Activated CD8-positive, alpha-beta memory T cell treated with anti-CD3 and anti-CD28 coated beads for 1 hour (primary cell): ENCODE results near the gene MIS18BP1.
"Not testable (repeated sequence)": the region's sequence is repeated elsewhere in the genome, so short reads cannot be mapped to it uniquely, and the experiment has no call there.

ENCODE experiments used
- DNase-seq, 2 donors: peaks; one replicate each; pipeline ENCODE4 v3.0.0-alpha.2; 2020; ENCODE audit warnings: low read depth in 1 of 2; ENCODE audit errors: extremely low read depth in 1 of 2

The MIS18BP1 gene

DNA sequence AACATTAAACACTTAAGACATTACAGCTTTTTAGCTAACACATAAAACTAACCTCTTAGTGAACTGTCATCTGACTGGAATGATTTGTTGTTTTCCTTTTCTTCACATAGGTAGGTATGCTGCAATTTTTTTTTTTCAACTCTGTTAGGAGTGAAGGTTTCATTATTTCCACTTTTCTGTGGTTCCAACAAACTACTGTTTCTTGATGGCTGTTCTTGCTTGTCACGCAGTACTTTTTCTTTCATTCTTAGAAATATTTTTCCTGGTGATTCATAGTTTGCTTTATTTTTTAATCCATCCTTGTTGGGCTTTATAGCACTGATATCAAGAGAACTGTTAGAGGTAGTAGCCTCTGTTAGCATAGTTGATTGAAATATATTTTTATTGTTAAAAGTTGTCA is 6.3 kb downstream of the MIS18BP1 start:
- no peak for DNase-seq

DNA sequence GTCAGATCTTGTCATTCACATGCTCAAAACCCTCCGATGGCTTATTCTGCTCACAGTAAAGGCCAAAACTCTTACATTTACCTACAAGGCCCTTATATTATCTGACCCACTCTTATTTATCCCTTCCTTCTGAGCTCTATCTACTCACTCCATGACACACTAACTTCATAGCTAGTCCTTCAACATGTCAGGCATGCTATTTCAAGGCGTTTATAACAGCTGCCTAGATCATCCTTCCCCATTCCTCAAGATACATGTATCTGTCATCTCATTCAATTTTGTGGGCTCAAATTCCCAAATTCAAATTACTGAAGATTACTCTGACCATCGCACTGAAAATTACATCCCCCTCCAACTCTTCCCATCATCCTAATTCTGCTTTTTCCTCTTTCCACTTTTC is 6.9 kb downstream of the MIS18BP1 start:
- DNase-seq = no peak

DNA sequence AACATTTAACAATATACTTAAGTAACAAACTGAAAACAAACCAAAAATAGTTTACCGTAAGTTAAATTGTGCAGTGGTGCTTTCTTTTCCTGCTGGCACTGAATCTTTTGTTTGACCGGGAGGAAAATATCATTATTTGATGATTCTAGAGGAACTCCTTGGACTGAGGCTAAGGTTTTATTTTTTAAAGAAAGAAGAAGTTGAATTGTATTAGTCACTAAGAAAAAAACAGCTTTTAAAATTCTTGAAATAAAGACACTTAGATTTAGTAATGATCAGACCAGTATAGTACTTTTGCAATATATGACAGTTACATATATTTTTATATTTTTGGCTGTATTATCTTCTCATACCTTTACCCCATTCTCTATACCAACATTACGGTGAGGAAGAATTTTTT is 10.3 kb downstream of the MIS18BP1 start:
- no peak for DNase-seq

DNA sequence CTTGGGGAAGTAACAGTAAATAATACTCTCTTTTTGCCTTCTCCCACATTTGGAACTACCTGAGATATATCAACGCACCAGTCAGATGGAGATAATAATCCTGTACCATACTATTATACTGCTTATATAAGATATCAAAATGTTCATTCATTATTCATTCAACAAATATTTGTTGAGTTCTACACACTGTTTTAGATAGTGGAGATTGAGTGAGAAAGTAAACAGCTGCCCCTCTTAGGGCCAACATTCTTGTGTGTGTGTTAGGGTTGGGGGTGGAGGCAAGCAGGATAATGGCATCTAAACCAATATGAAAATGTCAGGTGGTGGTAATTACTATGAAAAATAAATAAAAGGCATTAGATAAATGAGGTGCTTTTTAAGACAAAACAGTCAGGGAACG is 14.0 kb downstream of the MIS18BP1 start:
- DNase-seq = no peak

DNA sequence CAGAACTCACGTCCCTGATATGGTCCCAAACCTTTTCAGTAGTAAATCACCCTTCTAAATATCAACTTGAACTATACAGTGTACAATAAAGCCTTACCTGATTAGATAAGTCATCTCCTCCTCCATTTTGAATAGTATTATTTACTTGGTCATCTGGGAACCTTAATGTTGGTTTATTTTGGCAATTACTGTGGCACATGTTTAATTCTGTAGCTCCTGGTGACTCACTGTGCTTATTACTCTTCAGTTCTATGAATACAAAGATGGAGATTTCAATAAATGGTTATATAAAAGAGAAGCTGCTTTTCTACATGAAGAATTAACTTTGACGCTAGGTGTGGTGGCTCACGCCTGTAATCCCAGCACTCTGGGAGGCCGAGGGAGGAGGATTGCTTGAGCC is 25.4 kb downstream of the MIS18BP1 start:
- no peak for DNase-seq

DNA sequence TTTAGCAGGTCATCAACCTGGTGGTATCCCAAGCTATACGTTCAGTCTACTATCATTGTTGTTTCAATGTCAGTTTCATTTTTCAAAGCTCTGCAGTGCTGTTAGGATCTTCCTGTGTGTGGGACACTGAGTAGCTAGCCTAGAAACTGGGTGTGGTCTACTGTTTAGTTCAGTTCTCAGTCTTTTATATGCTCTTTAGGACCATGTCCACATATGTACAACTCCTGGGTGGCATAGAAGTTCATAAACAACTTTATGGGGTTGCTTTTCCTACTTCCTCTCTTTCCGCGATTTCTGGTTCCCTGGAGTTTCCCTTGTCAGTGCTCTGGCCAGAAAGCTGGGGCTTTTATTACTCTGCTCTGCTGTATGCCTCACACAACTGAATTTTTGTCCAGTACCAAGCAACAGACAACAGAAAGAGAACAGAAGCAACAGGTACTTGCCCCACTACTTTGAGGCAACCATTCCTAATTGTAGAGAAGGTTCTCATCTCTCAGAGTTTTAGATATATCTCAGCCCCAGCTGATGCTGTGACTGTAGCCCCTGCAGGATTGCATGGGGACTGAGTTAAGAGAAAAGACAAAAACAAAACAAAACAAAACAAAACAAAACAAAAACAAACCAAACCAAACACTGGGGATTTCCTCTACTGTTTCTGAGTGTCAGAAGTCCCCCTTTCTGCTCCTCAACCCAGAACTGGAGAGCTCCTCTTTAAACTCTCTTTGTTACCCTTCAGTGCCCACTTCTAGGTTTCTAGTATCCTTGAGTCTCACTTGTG is 30.3 kb downstream of the MIS18BP1 start:
- no peak for DNase-seq

DNA sequence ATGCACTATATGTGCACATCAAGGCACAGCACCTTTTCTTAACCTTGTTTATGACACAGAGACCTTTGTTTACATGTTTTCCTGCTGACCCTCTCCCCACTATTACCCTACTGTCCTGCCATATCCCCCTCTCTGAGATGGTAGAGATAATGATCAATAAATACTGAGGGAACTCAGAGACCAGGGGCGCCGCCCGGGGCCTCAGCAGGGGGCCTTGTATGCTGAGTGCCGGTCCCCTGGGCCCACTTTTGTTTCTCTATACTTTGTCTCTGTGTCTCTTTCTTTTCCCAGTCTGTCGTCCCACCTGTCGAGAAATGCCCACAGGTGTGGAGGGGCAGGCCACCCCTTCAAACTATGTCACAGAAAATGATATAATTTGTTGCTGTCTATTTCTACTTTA is 38.7 kb downstream of the MIS18BP1 start:
- not testable (repeated sequence) for DNase-seq

DNA sequence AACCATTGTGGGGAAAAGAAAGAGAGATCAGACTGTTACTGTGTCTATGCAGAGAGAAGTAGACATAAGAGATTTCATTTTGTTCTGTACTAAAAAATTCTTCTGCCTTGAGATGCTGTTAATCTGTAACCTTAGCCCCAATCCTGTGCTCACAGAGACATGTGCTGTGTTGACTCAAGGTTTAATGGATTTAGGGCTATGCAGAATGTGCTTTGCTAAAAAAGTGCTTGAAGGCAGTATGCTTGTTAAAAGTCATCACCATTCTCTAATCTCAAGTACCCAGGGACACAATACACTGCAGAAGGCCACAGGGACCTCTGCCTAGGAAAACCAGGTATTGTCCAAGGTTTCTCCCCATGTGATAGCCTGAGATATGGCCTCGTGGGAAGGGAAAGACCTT is 39.3 kb downstream of the MIS18BP1 start:
- DNase-seq = not testable (repeated sequence)

DNA sequence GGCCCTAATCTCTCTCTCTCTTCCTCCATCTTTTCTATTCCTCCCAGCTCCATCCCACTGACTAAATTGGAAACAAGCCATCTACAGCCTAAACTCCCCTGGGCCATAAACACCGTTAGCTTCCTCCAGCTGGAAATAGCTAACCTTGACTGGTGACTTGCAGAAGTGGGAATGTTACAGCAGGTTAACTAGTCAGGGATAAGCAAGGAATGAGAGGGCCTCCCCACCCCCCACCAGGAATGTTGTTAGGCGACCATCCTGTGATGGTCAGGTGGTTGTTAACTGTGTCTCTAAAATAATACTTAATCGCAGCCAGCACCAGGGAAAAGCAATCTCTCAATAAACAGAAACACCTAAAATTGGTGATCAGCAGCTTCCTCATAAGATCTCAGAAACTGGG is 40.8 kb downstream of the MIS18BP1 start:
- DNase-seq = no peak

DNA sequence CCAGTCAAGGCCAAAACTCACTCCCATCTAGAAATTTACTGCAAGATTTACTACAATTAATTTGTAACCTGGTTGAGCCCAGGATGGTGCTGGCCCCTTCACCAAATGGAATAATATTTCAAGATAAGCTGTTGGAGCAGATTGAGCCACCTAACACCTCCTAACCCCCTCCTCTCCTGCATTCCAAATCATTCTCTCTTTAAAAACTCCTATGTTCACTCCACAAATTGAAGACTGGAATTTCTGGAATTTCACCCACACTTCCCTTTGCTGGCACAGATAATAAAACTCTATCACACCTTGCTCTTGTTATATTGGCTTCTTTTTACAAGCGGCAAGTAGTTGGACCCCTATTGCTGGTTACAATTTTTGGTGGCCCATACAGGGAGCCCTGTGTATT is 41.7 kb downstream of the MIS18BP1 start:
- no peak for DNase-seq

DNA sequence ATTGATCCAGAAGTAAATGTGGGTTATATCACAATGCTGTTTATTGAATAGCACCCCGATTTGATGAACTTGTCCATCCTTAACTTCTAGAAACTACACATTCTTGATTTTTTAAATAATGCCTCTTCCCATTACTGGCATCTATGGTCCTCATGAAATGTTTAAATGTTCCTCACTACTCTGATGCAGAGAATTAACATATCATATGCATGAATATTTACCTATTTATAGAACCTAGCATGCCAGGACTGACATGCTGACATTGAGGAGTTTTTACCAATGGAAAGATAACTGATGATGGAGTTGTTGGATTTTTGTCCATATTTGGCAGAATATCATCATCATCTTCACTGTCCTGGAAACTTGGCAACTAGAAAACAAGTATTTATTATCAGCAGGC is 42.8 kb downstream of the MIS18BP1 start:
- no peak for DNase-seq

DNA sequence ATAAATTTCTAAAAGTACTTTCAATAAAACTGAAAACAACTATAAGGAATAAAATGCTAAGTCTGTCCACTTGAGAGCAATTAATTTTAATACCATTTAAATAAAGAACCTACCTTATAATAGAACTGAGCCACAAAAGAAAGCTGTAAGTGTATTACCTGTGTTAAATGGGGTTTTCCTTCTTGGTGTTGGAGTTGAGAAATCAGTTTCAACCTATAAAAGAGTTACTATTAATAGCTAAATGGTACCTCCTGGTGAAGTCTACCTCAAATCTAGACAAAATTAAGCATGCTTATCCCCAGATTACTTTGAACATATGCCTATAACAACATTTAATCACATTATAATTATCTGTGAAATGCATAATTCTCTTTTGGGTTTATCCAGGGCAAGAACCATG is 48.8 kb downstream of the MIS18BP1 start:
- DNase-seq = no peak

DNA sequence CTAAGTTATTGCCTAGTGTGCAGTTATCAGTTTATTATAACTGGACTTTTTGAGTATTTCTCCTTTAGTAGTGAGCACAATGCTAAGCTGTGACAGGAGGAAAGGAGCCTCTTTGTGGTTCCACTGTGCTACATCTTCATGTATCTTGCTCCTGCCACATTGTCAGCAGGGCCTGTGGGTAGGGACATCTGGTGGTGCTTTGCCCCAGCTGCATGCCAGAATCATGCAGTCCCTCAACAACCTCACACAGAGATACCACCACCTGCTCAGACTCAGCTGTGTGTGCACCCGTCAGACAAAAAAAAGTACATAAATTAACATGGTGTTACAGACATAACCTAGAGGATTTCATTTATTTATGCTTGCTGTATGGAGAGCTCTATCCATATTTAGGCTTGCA is 51.1 kb downstream of the MIS18BP1 start:
- no peak for DNase-seq

DNA sequence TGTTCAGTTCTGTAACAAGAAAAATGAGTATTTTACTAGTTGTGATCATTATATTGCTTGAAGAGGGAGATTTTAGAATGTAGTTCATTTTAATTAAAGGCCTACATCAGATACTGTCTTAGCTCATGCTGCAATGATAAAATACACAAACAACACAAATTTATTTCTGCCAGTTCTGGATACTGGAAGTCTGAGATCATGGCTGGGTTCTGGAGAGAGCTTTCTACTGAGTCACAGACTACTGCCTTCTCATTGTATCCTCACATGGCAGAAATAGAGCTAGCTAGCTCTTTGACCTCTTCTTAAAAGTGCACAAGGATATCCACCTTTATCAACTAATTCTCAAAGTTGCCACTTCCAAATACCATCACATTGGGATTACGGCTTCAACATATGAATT is 53.8 kb downstream of the MIS18BP1 start:
- DNase-seq = no peak

DNA sequence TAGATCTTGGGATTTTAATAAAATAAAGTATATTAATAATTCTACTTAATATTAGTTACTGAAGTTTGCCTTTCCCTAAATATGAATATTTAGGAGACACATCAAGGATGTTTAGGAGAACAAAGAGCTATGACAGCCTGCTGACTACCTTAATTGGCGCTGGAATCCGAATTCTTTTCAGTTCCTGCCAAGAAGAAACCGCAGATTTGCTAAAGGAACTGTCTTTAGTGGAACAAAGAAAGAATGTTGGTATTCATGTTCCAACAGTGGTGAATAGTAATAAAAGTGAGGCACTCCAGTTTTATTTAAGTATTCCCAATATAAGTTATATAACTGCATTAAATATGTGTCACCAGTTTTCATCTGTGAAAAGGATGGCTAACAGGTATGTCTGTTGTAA is 54.5 kb downstream of the MIS18BP1 start:
- no peak for DNase-seq

DNA sequence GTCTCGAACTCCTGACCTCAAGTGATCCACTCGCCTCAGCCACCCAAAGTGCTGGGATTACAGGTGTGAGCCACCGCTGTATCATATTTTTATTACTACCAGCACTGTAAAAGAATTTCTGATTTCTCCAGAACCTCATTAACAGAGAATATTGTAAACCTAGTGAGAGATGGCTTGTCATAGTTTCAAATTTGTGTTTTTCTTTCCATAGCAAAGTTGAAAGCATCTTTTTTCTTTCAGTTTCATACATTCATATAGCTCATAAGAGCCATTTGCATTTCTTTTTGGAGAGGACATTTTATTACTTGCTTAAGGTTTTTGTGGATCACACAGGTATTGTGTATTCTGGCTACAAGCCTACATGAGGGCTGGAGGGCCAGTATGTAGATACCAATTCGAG is 58.0 kb downstream of the MIS18BP1 start:
- no peak for DNase-seq

DNA sequence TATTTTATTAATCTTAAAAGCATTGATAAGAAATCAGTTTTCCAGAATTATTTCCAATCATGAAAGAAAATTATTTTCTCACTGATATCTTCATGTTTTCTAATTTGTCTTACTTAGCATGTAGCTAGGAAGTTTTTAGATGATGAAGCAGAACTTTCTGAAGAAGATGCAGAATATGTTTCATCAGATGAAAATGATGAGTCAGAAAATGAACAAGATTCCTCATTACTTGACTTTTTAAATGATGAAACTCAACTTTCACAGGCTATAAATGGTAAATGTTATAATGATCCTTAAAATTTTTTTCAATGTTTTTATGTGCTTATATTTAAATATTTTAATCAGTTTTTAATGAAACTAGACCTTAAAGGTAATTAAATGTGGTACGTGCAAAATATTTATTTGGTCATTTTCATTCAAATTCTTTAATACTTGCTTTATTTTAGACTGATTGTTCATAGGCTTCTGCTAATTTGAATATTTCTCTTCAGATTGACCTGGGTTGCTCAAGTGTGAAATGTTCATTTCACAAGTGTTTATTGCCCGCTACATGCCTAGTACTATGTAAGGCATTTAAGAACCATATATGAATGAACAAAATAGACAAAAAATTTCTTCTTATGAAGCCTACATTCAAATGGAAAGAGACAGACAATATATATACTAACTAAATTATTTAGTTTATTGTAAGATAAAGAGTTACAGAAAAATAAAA is 67.7 kb downstream of the MIS18BP1 start:
- no peak for DNase-seq

DNA sequence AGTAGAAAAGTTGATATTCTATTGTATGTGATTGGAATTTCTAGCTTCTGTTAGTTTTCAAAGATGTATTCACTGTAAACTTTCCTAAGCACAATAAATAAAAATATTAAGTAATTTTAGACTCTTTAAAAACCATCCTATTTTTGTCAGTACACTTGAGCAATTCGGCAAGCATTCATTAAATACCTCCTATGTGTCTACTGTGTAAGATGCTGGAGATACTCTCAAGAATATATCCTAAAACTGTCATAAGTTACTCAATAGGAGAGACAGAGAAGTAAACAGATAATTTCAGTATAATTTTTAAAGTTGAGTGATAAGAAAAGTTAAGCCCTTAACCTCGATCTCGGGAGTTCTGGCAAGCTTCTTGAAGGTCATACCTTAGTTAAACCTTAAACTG is 71.2 kb downstream of the MIS18BP1 start:
- no peak for DNase-seq

DNA sequence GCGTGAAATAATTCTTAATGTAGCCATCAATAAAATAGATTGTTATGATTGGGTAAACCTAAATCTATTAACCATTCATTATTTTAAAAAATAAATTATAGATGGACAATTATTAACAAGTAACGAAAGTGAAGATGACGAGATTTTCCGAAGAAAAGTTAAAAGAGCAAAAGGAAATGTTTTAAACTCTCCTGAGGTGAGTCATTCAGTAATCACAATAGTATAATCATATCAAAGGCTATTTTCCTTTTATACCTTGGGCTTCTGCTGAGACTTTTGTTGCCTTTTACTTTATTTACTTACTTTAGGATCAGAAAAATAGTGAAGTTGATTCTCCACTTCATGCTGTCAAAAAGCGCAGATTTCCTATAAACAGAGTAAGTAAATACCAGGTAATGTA is 71.7 kb downstream of the MIS18BP1 start:
- no peak for DNase-seq

DNA sequence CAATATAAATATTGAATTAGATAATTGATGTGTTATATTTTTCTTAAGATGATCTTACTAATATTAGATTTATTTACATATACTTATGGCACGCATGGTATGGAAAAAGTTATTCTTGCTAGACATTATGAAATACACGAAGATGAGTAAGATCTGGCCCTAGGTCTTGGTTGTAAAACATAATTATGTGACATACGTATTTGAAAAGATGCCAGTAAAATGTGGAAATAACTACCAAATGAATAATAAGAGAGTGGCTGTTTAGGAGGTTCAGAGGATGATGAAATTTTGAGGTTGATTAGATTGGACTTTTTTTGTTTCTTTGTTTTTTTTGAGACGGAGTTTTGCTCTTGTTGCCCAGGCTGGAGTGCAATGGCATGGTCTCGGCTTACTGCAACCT is 75.9 kb downstream of the MIS18BP1 start:
- no peak for DNase-seq

DNA sequence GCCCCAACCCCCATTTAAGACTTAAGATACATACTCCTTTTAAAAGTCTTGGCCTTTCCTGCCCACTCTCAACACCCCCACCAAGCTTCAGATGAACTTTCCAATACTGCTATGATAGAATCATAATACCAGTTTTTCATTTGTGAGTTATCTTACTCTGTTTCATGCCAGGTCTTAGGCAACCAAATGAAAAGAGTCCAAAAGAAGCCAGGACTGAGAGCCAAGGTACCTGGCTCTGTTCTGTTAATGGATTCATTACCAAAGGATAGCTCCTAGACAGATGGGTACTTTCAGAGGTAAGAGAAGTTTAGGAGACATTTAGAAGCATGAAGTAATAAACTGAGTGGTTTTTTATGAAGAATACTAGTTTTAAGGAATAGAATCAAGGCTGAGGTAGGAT is 83.1 kb downstream of the MIS18BP1 start:
- DNase-seq = no peak

DNA sequence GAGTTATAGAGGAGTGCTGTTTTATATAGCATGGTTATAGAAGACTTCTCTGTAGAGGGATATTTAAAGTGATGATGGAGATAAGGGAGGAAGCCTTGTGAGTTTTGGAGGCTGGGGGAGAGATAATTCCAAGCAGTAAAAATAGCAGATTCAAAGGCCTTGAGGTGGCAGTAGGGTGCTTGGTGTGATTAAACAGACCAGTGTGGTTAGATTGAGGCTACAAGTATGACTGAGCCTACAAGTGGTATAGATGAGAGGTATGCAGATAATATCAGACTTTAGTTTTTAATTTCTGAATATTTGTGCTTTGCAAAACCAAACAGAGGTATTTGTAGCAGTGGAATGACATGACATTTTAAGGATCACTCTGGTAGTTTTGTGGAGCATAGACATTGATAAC is 96.9 kb downstream of the MIS18BP1 start:
- DNase-seq = no peak
